ENCODE results near the gene POP7.
"Not testable (repeated sequence)": the region's sequence is repeated elsewhere in the genome, so short reads cannot be mapped to it uniquely, and the experiment has no call there.

The POP7 gene

GRCh38 chr7:100693312-100694097 is 12.4 kb upstream of the POP7 start:
- DNase-seq = peak; percentile 50

- peak; percentile 89 for DNase-seq
Observed at GRCh38 chr7:100694098-100694745, 11.7 kb upstream of the POP7 start, which contains the start of gene GIGYF1. Gene GIGYF1, minus strand, starts transcription at chr7:100694250. Its CDS starts 6,012 bp downstream, at chr7:100688238.

- DNase-seq = no peak
Observed at GRCh38 chr7:100696123-100696521, 9.8 kb upstream of the POP7 start.

- DNase-seq = no peak
Observed at GRCh38 chr7:100699018-100699417, 6.9 kb upstream of the POP7 start.

- not testable (repeated sequence) for DNase-seq
Observed at GRCh38 chr7:100701089-100701488, 4.8 kb upstream of the POP7 start.

GRCh38 chr7:100705320-100705752 is 585 bp upstream of the POP7 start:
- DNase-seq = peak; percentile 83

- DNase-seq = peak; percentile 39
Observed at GRCh38 chr7:100706672-100707311, 871 bp downstream of the POP7 start.

GRCh38 chr7:100708395-100708794 is 2.5 kb downstream of the POP7 start:
- DNase-seq = no peak

GRCh38 chr7:100710452-100710851 is 4.5 kb downstream of the POP7 start:
- DNase-seq = no peak

GRCh38 chr7:100711369-100711768 is 5.4 kb downstream of the POP7 start:
- DNase-seq = no peak

GRCh38 chr7:100714725-100715124 is 8.8 kb downstream of the POP7 start:
- no peak for DNase-seq

- DNase-seq = not testable (repeated sequence)
Observed at GRCh38 chr7:100717073-100717472, 11.2 kb downstream of the POP7 start.

GRCh38 chr7:100719523-100720278 is 13.8 kb downstream of the POP7 start:
- no peak for DNase-seq

- DNase-seq = no peak
Observed at GRCh38 chr7:100720279-100720670, 14.4 kb downstream of the POP7 start, which contains the start of gene EPO. Gene EPO, plus strand, starts transcription at chr7:100720468. Its CDS starts 513 bp downstream, at chr7:100720981.

GRCh38 chr7:100720671-100721504 is 15.0 kb downstream of the POP7 start:
- no peak for DNase-seq

- DNase-seq = no peak
Observed at GRCh38 chr7:100721505-100721812, 15.5 kb downstream of the POP7 start.

- no peak for DNase-seq
Observed at GRCh38 chr7:100722480-100723212, 16.7 kb downstream of the POP7 start.

GRCh38 chr7:100723732-100724275 is 17.9 kb downstream of the POP7 start:
- DNase-seq = peak; percentile 24

- DNase-seq = not testable (repeated sequence)
Observed at GRCh38 chr7:100724364-100724763, 18.4 kb downstream of the POP7 start.

GRCh38 chr7:100726996-100727761 is 21.3 kb downstream of the POP7 start:
- no peak for DNase-seq

Data from NCI-H69 (cell line).